Activated CD4-positive, alpha-beta T cell treated with anti-CD3 and anti-CD28 coated beads, Interleukin-2, amount 10 ng/mL, durations not matched to agents 24 days and 14 days (primary cell): ENCODE results near the gene VSIG10L. TPM values are rescaled to one million over a fixed set of nuclear protein-coding genes. Genes with fewer than 3 reads are reported as not detected.

ENCODE experiments used
- DNase-seq: peaks from one replicate; pipeline ENCODE4 v3.0.0; 2022
- H3K27ac Mint-ChIP-seq: one replicate; pipeline ENCODE4 v1.8.0; 2022; ENCODE audit warnings: mild to moderate bottlenecking, mixed read lengths
- H3K27me3 Mint-ChIP-seq: one replicate; pipeline ENCODE4 v1.8.0; 2022; ENCODE audit warnings: mixed read lengths
- H3K36me3 Mint-ChIP-seq: one replicate; pipeline ENCODE4 v1.8.0; 2022; ENCODE audit warnings: low read depth, mild to moderate bottlenecking, mixed read lengths
- H3K4me1 Mint-ChIP-seq: one replicate; pipeline ENCODE4 v1.8.0; 2021; ENCODE audit warnings: mixed read lengths
- H3K4me3 Mint-ChIP-seq: one replicate; pipeline ENCODE4 v1.8.0; 2022; ENCODE audit warnings: mild to moderate bottlenecking, moderate library complexity, mixed read lengths
- H3K9me3 Mint-ChIP-seq: one replicate; pipeline ENCODE4 v1.8.0; 2021; ENCODE audit warnings: mixed read lengths
- intact Hi-C: fragments of 100-400 bp; cut with micrococcal nuclease; formaldehyde crosslinking; loops from one replicate; pipeline ENCODE4 v1.15.1; 2023
- total RNA-seq: library from RNA; stranded (reverse); gene quantifications from 2 replicates; pipeline ENCODE4 v1.2.3, GENCODE V29; 2022

VSIG10L gene
- 7.1 and 7.2 TPM in 2 replicates for total RNA-seq

GRCh38 chr19:51341976-51342580, at the start of gene VSIG10L:
Gene VSIG10L, minus strand, starts transcription at chr19:51342139. Its CDS starts 15 bp downstream, at chr19:51342124.
- intact Hi-C loops, result no loop called here
- H3K9me3 Mint-ChIP-seq, result no peaks in the 10 kb centered on the region
- peak within 1 kb of the TSS; percentile 90 for H3K4me3 Mint-ChIP-seq
- peaks cover 6% of the 10 kb centered on the region for H3K27me3 Mint-ChIP-seq
- H3K36me3 Mint-ChIP-seq, result peaks cover 23% of the 10 kb centered on the region
- no peak for DNase-seq
- peak within 1 kb of the TSS; percentile 68 for H3K27ac Mint-ChIP-seq
- peaks cover 20% of the 10 kb centered on the region for H3K4me1 Mint-ChIP-seq

GRCh38 chr19:51391073-51391611, 49.2 kb upstream of the VSIG10L start:
- Mint-ChIP-seq H3K27ac (peak overlapping the region; percentile 89), H3K4me3 (peak overlapping the region; percentile 67)

GRCh38 chr19:51389143-51389542, 47.2 kb upstream of the VSIG10L start:
- intact Hi-C loops, result no loop called here
- Mint-ChIP-seq H3K9me3 (no peaks in the 10 kb centered on the region), H3K27ac (no peak overlapping the region), H3K4me3 (no peak overlapping the region), H3K27me3 (no peaks in the 10 kb centered on the region), H3K4me1 (peaks cover 29% of the 10 kb centered on the region), H3K36me3 (no peaks in the 10 kb centered on the region)
- DNase-seq, result no peak

More at GRCh38 chr19:51391073-51391611, 49.2 kb upstream of the VSIG10L start:
- H3K9me3 Mint-ChIP-seq, result no peaks in the 10 kb centered on the region
- DNase-seq, result no peak
- intact Hi-C loops, result loop anchor here (10.0 kb wide), 1 partner anchor 136 kb away; the partner anchor contains the start of gene SIGLECL1
- H3K36me3 Mint-ChIP-seq, result peaks cover 2% of the 10 kb centered on the region
- H3K27me3 Mint-ChIP-seq, result no peaks in the 10 kb centered on the region
- peaks cover 44% of the 10 kb centered on the region for H3K4me1 Mint-ChIP-seq

- Mint-ChIP-seq H3K27me3 (no peaks in the 10 kb centered on the region), H3K4me3 (no peak within 1 kb of the TSS), H3K36me3 (no peaks in the 10 kb centered on the region), H3K9me3 (no peaks in the 10 kb centered on the region), H3K4me1 (peaks cover 22% of the 10 kb centered on the region), H3K27ac (peak within 1 kb of the TSS; percentile 81)
- intact Hi-C loops, result no loop called here
- DNase-seq, result no peak
These were observed 46.0 kb upstream of the VSIG10L start, which contains the start of gene LIM2 for GRCh38 chr19:51387924-51388389. Gene LIM2, minus strand, starts transcription at chr19:51387974. Its CDS starts 531 bp downstream, at chr19:51387443.

- Mint-ChIP-seq H3K9me3 (no peaks in the 10 kb centered on the region), H3K27ac (no peak overlapping the region), H3K4me1 (peaks cover 19% of the 10 kb centered on the region), H3K4me3 (no peak overlapping the region), H3K36me3 (no peaks in the 10 kb centered on the region), H3K27me3 (no peaks in the 10 kb centered on the region)
- DNase-seq, result no peak
- intact Hi-C loops, result no loop called here
These were observed 45.1 kb upstream of the VSIG10L start for GRCh38 chr19:51386882-51387520.

- H3K36me3 Mint-ChIP-seq, result peaks cover 4% of the 10 kb centered on the region
- no peak overlapping the region for H3K4me3 Mint-ChIP-seq
- intact Hi-C loops, result no loop called here
- peaks cover 23% of the 10 kb centered on the region for H3K4me1 Mint-ChIP-seq
- DNase-seq, result no peak
- H3K27me3 Mint-ChIP-seq, result no peaks in the 10 kb centered on the region
- peak overlapping the region; percentile 37 for H3K27ac Mint-ChIP-seq
- H3K9me3 Mint-ChIP-seq, result no peaks in the 10 kb centered on the region
These were observed 40.1 kb upstream of the VSIG10L start for GRCh38 chr19:51382004-51382403.

GRCh38 chr19:51380379-51380778, 38.4 kb upstream of the VSIG10L start:
- no peak for DNase-seq
- H3K36me3 Mint-ChIP-seq, result peaks cover 5% of the 10 kb centered on the region
- intact Hi-C loops, result no loop called here
- no peak overlapping the region for H3K4me3 Mint-ChIP-seq
- H3K27me3 Mint-ChIP-seq, result no peaks in the 10 kb centered on the region
- peak overlapping the region; percentile 65 for H3K27ac Mint-ChIP-seq
- H3K4me1 Mint-ChIP-seq, result peaks cover 36% of the 10 kb centered on the region
- H3K9me3 Mint-ChIP-seq, result peaks cover under 1% of the 10 kb centered on the region

GRCh38 chr19:51377422-51377821, 35.5 kb upstream of the VSIG10L start:
- Mint-ChIP-seq H3K9me3 (peaks cover 8% of the 10 kb centered on the region), H3K4me3 (no peak overlapping the region), H3K27ac (no peak overlapping the region), H3K36me3 (peaks cover 13% of the 10 kb centered on the region), H3K27me3 (no peaks in the 10 kb centered on the region), H3K4me1 (peaks cover 62% of the 10 kb centered on the region)
- intact Hi-C loops, result no loop called here
- no peak for DNase-seq

- Mint-ChIP-seq H3K9me3 (peaks cover 8% of the 10 kb centered on the region), H3K27me3 (no peaks in the 10 kb centered on the region), H3K4me3 (peak overlapping the region; percentile 98), H3K36me3 (peaks cover 21% of the 10 kb centered on the region), H3K4me1 (peaks cover 74% of the 10 kb centered on the region), H3K27ac (peak overlapping the region; percentile 98)
- DNase-seq, result peak; percentile 86
- intact Hi-C loops, result loop anchor here (1.0 kb wide), 3 partner anchors 8 to 66 kb away; no protein-coding TSS in a partner anchor
These were observed 33.7 kb upstream of the VSIG10L start for GRCh38 chr19:51375504-51376221.

- intact Hi-C loops, result loop anchor here (1.0 kb wide), 2 partner anchors 21 to 68 kb away; no protein-coding TSS in a partner anchor
- Mint-ChIP-seq H3K4me1 (peaks cover 70% of the 10 kb centered on the region), H3K36me3 (peaks cover 30% of the 10 kb centered on the region), H3K4me3 (peak within 1 kb of the TSS; percentile 98), H3K27ac (peak within 1 kb of the TSS; percentile 98), H3K9me3 (peaks cover 8% of the 10 kb centered on the region), H3K27me3 (no peaks in the 10 kb centered on the region)
- peak; percentile 90 for DNase-seq
These were observed 30.9 kb upstream of the VSIG10L start, which contains the start of gene NKG7 for GRCh38 chr19:51372649-51373504. Gene NKG7, minus strand, starts transcription at chr19:51372654. Its CDS starts 119 bp downstream, at chr19:51372535.

- Mint-ChIP-seq H3K9me3 (peaks cover 8% of the 10 kb centered on the region), H3K27ac (peak overlapping the region; percentile 98), H3K36me3 (peaks cover 37% of the 10 kb centered on the region), H3K27me3 (no peaks in the 10 kb centered on the region), H3K4me3 (peak overlapping the region; percentile 98), H3K4me1 (peaks cover 72% of the 10 kb centered on the region)
- DNase-seq, result no peak
- intact Hi-C loops, result loop anchor here (1.0 kb wide), 2 partner anchors 22 to 69 kb away; no protein-coding TSS in a partner anchor
These were observed 30.2 kb upstream of the VSIG10L start for GRCh38 chr19:51372021-51372648.

GRCh38 chr19:51371186-51371690, 29.3 kb upstream of the VSIG10L start:
- no peaks in the 10 kb centered on the region for H3K27me3 Mint-ChIP-seq
- peaks cover 8% of the 10 kb centered on the region for H3K9me3 Mint-ChIP-seq
- intact Hi-C loops, result no loop called here
- DNase-seq, result no peak
- peaks cover 65% of the 10 kb centered on the region for H3K4me1 Mint-ChIP-seq
- peak overlapping the region; percentile 98 for H3K4me3 Mint-ChIP-seq
- peak overlapping the region; percentile 98 for H3K27ac Mint-ChIP-seq
- peaks cover 45% of the 10 kb centered on the region for H3K36me3 Mint-ChIP-seq
